ELR (cell line): ENCODE measurements around the gene TEX14.

Experiments
- DNase-seq: peaks from one replicate; pipeline ENCODE4 v3.0.0-alpha.2; 2015; ENCODE audit warnings: low read depth

The TEX14 gene

DNA sequence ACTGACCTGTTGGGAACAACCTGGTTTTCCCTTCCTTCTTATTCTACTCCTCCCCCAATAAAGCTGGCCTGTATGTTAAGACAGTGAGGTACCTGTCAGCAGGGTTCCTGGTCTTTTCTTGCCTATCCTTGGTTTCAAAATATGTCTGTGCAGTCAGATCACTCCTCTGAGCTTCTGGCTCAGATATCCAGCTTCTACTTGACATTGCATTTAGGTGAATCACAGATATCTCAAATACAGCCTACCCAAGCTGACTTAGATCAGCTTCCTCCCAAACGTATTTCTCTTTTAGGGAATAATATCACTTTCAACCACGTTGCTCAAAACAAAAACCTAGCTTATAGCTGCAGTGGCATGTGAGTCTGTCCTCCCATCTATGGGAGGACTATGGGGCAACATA, 48.7 kb downstream of the TEX14 start:
- DNase-seq = peak; percentile 87

DNA sequence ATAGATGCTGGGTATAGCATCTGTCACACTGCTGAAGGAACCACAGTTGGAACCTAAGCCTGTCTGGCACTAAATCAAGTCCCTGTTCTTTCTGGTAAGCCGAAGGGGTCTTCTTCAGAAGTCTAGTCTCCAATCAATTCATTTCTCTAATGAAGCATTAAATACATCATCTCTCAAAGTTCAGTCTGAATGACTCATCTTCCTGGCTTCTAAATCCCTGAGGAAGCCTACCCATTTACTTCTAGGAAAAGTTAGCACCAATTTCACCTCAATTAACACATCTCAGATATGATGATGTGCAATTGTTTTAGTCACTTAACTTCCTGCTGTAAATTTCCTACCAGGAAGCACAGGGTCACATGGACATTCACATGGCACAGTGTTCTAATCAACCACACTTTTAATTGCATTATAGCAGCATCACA, 49.9 kb downstream of the TEX14 start:
- DNase-seq = peak; percentile 61

DNA sequence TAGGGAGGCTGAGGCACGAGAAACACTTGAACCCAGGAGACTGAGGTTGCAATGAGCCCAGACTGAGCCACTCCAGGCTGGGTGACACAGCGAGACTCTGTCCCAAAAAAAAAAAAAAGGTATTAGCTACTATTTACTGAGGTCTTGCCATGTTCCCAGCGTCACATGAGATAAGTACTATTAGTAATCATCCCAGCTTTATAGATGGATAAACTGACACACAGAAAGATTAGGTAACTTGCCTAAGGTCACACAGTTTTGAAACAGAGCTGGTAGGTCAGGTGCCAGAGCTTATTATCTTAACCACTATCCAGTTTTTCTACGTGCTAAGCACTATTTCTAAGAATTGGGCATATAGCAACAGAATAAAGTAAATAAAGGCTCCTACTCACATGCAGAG, 51.6 kb downstream of the TEX14 start:
- no peak for DNase-seq

DNA sequence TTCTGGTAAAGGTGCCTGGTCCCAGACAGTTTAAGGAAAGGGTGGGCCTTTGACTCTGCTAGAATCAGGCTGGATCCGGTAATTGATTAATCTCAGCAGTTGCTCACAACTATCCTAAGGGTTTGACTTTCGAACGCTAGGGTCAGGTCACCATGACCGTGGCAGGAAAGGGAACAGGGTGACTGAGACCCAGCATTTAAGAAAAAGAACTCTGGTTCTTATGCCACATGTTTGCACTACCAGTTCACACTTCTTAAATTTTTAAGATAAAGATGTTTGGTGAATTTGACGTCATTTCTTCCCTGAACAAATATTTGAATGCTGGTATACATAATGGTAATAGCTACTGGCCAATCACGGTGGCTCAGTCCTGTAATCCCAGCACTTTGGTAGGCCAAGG, 52.2 kb downstream of the TEX14 start:
- no peak for DNase-seq

DNA sequence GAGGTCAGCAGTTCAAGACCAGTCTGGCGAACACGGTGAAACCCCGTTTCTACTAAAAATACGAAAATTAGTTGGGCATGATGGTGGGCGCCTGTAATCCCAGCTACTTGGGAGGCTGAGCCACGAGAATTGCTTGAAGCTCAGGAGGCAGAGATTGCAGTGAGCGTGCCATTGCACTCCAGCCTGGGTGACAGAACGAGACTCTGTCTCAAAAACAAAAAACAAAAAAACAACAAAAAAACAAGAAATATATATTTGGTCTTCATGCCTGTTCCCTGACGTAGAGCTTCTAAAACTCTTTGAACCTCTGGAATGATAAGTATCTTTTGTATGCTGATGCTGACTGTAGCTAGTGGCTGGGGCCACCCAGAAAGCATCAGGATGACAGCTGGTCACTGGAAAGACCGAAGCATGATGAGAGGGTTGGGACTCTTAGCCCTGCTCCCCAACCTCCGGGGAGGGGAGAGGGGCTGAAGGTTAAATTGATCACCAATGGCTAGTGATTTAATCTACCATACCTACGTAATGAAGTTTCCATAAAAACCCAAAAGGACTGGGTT, 54.8 kb downstream of the TEX14 start:
- DNase-seq = no peak

DNA sequence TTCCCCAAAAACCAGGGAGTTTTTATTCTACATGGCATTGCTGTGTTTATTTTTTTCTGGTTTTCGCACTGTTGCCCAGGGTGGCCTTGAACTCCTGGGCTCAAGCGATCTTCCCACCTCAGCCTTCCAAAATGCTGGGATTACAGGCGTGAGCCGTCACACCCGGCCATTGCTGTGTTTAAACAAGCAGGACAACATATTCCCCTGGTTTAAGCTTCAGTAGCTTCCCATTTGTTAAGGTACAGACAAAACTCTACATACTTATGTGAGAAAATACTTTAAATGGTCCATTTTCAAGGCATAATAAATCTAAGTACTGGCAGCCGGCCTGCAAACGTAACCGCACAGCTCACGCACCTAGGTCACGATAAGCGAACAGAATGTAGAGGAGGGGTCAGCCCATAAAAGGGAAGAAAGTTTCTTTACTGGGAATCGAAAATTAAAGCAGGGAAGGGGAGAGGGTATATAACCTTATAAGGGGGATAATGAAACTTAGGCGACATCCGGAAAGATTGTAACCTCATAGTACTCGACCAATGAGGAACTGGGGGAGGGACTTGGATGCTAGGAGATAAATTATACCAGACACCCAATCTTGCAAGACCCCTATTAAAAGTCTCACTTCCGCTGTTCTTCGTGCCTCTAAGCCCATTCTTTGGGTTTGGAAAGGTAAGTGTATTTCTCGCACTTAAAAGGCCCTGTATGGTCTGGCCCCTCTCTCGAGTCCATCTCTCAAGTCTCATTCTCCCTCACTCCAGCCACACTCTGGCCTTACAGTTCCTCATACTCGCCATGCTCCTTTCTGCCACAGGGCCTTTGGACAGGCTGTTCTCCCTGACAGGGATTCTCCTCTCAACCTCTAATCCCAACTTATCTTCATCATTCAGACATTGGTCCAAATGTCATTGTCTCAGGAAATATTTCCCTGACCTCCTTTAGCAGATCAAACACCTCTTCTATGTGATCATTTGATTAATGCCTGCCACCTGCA, 59.2 kb downstream of the TEX14 start:
- DNase-seq = no peak

DNA sequence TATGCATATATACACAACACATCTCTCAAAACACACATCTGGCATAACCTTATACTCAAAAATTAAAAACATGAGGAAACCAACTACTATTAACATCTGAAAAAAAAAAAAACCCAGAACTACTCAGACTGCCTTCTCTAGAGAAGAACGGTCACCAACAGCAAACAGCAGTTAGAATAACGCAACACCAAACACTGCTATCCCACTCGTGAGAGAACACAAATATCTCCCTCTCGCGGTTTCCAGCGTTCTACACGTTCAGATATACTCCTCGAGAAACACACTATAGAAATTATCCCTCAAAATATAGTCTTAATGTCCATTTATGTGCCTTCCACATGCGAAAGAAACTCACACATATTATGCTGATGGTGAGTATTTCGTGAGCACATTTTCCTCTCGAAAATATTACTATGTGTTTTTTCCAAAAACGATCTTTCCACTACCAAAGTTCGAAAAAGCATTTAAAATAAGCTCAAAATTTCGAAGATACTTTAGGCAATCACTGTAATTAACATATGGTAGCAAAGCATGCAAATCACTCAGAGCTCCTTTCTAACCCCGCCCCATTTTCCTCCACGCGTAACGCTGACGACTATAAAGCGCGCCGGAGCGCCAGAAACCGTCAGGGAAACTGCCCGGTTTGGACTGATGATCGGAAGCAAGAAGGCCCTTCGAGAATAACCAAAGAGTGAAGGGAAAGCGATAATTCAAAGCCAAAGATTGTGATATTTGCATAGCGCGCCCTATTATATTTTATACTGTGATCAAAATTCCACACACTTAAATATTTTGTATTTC, 60.1 kb downstream of the TEX14 start:
- DNase-seq = peak; percentile 100

DNA sequence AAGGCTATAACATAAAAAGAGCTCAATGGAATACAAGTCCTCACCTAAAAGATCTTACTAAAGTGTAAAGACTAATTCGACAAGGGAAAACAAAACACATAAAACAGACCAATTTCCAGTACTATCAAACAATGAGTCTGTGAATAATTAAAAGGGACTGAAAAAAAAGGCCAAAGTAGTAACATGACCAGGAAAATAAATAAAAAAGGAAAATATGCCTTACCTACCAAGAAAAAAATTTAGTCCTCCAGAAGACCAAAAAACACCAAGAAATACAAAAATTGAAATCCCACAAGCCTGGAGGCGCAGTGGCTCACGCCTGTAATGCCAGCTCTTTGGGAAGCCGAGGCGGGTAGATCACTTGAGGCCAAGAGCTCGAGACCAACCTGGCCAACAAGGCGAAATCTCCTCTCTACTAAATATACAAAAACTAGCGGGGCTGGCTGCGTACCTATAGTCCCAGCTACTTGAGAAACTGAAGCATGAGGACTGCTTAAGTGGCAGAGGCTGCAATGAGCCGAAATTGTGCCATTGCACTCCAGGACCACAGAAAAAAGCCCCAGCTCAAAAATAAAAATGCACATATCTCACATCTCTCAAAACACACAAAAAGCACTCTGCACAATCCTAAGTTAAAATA, 60.8 kb downstream of the TEX14 start:
- peak; percentile 98 for DNase-seq

DNA sequence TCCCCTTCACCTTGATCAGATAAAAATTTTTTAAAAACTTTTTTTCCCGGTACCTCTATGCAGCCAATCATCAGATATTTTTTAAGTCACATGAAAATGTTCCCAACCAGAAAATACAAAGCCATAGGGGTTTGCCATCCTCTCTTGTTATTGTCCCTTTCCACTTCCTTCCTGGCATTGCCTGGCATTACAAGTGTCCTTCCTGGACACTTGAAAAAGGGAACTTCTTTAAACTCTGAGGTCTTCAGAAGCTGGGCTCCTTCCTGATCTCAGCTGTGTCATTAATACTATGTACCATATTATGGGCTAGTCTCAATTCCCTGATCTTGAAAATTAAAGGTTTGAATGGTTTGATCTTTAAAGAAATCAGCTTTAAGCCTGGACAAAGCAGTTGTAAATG, 64.9 kb downstream of the TEX14 start:
- DNase-seq = no peak

DNA sequence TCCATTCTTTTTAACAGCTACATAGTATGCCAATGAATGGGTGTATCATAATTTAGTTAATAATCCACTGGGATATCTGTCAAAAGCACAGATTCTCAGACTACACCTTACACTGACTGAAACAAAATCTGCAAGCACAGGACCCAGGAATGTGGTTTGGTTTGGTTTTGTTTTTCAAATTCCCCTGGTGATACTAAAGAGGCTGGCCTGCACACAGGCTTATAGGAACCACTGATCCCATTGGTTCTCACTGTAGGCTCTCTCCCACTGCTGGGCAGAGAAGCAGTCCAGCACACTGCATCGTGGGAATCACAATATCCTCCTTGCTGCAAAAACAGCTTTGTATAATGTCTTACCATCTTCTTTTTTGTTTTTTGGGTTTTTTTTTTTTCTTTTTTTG, 67.1 kb downstream of the TEX14 start:
- DNase-seq = no peak

DNA sequence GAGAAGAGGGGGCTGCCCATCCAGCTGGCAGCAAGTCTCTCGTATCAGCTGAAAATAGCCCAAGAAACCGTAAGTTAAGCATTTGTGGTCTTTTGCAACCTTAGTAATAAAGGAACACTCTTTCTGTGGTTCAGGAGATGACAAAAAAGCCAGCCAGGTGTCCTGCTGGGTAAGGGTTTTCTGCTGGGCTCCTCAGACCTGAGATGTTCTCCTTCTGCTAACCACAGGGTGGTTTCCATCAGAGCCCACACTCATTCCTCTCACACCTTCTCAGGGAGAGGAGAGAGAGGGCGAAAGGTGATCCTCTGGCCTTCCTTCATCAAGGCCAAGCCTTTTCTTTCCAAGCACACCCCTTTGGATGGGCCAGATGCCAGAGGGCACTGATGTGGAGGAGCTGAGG, 70.7 kb downstream of the TEX14 start:
- no peak for DNase-seq

DNA sequence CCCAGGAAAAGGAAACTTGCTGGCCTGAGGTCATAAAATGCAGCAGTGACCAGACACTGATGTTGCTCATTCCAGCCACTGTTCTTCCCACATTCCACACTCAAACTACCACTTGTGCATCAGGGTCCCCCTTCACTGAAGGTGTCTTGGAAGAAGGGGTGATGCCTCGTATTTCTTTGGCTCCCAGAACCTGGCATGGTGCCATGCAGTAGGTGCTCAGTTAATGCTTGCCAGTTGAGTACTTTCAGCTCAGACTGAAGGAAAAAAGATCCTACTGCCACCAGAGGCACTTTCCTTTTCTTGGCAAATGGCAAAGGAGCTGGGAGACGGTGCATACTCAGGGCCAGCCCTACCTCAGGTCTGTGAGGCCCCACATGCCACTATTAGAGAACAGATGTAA, 73.5 kb downstream of the TEX14 start:
- DNase-seq = no peak

DNA sequence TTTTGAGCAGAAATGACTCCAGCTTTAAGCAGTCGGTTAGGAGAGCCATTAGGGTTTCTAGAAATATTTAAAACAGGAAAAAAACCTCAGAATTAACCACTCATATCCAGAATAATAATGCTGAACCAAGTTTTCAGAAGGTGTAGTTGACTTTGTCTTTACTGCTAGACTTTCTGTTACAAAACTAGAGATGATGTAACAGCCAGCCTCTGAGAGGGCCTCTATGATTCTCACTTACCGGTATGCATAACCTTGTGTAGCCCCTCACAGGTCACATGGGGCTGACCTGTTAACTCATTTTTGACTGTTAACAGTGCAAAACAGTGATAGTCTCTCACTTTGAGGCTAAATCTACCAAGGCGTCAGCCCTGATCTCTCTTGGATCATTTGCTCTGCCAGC, 74.3 kb downstream of the TEX14 start:
- DNase-seq = no peak

DNA sequence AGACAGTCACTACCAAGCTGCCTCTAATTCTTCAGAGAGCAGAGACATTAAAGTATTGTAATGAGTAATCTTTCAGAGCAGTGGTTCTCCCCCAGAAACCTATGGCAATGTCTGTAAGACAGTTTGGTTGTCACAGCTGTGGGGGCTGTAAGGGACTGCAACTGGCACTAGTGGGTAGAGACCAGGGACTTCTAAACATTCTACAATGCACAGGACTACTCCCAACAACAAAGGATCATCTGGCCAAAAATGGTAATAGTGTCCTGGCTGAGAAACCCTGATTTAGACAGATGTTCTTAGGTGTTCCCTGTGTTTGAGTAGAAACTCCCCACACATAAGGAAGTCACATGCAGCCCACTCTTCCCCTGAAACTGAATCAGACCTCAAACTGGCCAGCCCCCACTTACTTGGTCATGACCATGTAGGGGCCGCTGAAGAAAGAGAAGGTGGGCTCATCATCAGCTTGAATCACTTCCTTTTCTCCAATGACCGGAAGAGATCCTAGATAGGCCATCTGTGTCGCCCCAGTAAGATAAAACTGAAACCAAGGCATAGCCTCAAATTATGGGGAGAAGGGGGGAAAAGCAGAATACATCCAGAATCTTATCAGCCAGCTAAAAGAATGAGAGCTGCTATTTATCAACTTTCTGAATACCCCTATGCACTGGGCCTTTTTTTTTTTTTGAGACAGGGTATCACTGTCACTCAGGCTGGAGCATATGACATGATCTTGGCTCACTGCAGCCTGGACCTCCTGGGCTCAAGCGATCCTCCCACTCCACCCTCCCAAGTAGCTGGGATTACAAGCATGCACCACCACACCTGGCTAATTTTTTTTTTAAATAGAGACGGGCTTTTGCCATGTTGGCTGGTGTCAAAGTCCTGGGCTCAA, 75.8 kb downstream of the TEX14 start:
- DNase-seq = no peak

DNA sequence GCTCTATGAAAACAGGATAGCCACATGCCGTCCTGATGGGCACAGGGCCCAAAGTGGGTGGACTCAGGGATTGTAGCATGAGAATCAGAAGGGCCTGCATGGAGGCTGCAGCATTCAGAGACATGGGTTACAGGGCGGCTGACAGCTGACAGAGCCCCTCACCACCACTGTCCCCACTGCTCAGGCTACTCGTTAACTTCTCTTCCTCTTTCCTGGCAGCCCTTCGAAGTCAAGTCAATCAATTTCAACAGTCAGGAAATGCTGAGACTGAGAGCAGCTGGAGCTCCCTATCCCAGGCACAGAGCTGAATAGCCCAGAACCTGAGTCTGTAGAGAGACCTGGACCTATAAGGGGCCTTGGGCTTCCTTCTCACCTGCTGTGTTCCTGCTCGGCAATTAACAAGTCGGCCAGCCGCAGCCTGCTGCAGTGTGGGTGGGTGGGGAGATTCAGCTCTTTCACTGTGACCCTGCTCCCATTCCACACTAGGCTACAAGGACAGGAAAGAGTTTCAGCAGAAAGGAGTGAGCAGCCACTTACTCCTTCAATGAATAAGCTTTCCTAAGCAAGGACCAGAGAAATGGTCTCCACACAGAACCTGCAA, 76.9 kb downstream of the TEX14 start:
- DNase-seq = no peak

DNA sequence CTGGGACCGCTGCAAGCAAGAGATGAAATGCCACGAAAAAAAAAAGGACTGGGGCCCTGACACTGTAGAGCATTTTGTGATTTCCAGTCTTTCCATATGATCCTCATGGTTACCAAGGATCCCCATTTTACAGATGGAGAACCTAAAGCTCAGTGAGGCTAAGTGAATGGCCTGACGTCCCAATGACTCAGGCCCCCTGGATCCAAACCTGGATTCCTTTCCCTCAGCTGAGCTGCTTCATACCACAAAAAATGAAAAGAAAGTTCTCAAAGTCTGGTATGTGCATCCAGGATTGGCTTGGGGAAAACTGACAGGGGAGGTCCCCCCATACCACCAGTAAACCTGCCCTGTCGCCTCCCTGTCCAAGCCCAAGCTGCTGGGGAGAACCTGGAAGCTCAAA, 80.5 kb downstream of the TEX14 start:
- no peak for DNase-seq

DNA sequence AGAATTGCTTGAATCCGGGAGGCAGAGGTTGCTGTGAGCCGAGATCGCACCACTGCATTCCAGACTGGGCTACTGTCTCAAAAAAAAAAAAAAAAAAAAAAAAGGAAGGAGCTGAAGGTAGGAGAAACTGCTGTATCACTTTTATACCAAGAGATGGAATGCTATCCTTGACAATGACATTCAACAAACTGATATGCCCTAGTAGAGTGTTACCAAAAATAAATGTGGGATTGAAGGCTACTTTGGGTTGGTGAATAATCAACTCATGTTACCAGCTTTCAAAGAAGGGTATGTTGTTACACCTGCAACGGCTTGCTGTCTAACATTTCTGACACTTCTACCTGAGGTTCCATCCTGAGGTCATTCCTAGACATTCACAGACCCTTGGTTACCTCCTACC, 84.9 kb downstream of the TEX14 start:
- DNase-seq = no peak

DNA sequence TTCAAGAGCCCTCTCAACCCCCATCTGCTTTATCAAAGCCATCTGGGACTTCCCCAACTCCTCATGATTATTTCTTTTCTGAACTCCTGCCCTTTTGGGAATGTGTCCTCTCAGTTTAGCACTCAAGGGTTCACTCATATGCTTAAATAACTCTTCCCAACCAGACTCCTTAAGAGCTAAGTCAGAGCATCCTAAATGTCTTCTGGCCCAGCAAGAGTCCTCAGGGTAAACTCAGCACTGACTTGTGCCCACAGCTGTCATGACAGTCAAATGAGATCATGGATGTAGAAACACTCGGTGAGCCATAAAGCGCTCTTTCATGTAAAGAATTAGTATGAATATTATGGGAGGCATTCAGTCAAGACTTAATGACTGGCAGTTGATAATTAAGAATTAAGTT, 85.9 kb downstream of the TEX14 start:
- no peak for DNase-seq

DNA sequence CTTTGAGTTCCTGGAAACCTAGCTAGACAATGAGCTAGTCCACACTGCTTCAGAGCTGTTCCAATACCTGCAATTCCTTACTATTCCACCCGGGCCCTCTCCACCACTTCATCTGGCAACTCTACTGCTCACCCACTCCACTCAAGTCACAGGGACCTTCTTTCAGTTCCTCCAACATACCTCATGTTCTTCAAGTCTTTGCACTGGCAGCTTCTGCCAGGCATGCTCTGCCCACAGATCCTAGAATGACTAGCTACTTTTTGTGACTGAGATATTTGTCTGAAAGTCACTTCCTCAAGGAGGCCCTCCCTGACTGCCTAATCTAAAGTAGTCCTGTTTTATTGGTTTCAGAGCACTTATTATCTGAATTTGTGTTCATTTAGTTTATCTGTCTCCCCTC, 86.4 kb downstream of the TEX14 start:
- no peak for DNase-seq

DNA sequence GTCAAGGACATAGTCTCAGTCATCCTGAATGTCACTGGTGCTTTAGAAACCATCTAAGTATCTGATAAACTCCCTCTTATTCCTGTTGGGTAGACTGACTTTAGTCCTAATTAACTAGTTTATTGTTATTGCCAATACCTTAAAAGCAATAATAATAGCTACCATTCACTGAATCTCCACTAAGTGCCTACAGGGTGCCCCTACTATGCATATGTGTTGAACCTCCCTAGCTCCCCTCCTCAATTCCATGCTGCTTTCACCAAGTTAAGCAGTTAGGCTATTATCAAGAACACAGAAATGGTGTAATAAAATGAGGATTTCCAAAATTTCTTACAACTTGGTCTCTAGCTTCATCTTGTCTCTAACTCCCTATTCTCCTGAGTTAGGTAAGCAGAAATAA, 89.9 kb downstream of the TEX14 start:
- no peak for DNase-seq

DNA sequence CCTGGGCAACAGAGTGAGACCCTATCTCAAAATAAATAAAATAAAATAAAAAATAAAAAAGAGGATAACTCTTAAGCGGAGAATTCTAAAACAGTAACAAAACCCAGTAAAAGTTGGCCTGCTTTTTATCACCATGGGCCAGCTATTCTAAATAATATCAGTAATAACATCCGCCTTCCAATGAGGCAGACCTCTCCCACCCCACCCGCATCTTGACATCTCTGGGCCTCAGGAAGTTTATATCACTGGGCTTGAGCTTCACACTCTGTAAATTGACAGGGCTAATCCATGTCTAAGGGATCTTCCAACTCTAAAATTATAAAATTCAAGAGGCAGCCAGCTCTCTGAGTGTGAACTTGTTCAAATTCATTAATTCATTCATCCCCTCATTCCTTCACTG, 94.5 kb downstream of the TEX14 start:
- DNase-seq = no peak
